VCaP (cell line): Measurements from ENCODE around the gene LMAN1.

Experiments
- H3K27ac ChIP-seq: fragments of 450-650 bp; 2 replicates; pipeline ENCODE4 v1.5.1; 2017
- CTCF ChIP-seq: fragments of 450-650 bp; conservative IDR thresholded peaks from 2 replicates; pipeline ENCODE4 v1.5.1; 2017; ENCODE audit warnings: mild to moderate bottlenecking, moderate library complexity

LMAN1 gene

GRCh38 chr18:59343926-59344325, 15.1 kb downstream of the LMAN1 start:
- no peak overlapping the region for H3K27ac ChIP-seq
- no peak for TF ChIP-seq CTCF

GRCh38 chr18:59340817-59341216, 18.2 kb downstream of the LMAN1 start:
- no peak overlapping the region for H3K27ac ChIP-seq
- TF ChIP-seq CTCF = no peak

GRCh38 chr18:59340312-59340711, 18.8 kb downstream of the LMAN1 start:
- TF ChIP-seq CTCF = no peak
- H3K27ac ChIP-seq = no peak overlapping the region

- no peak for TF ChIP-seq CTCF
- H3K27ac ChIP-seq = no peak overlapping the region
These were observed 26.1 kb downstream of the LMAN1 start for GRCh38 chr18:59332986-59333385.

GRCh38 chr18:59328683-59329082, 30.4 kb downstream of the LMAN1 start:
- H3K27ac ChIP-seq = no peak overlapping the region
- TF ChIP-seq CTCF = no peak

GRCh38 chr18:59325965-59326364, 33.1 kb downstream of the LMAN1 start:
- TF ChIP-seq CTCF = no peak

GRCh38 chr18:59324623-59324971, 34.5 kb downstream of the LMAN1 start:
- no peak for TF ChIP-seq CTCF
- no peak overlapping the region for H3K27ac ChIP-seq

More at GRCh38 chr18:59325965-59326364, 33.1 kb downstream of the LMAN1 start:
- H3K27ac ChIP-seq = no peak overlapping the region
